ENCODE measurements around the gene IGFBP3.

IGFBP3 gene

GRCh38 chr7:45891462-45892402 lies 29.3 kb downstream of the IGFBP3 start:
- no peak for DNase-seq (ENCODE audit: low read depth)

- DNase-seq (ENCODE audit: low read depth), result no peak
Observed at GRCh38 chr7:45890902-45891461, 30.1 kb downstream of the IGFBP3 start.

GRCh38 chr7:45890125-45890901 lies 30.8 kb downstream of the IGFBP3 start:
- DNase-seq (ENCODE audit: low read depth), result no peak

GRCh38 chr7:45889367-45890067 lies 31.6 kb downstream of the IGFBP3 start:
- DNase-seq (ENCODE audit: low read depth), result no peak

- DNase-seq (ENCODE audit: low read depth), result no peak
Observed at GRCh38 chr7:45888993-45889366, 32.1 kb downstream of the IGFBP3 start.

GRCh38 chr7:45888185-45888992 lies 32.7 kb downstream of the IGFBP3 start, which contains the start of gene IGFBP1:
IGFBP1 (plus strand) TSS chr7:45888488; CDS start chr7:45888653, 165 bp downstream.
- DNase-seq (ENCODE audit: low read depth), result no peak

GRCh38 chr7:45886931-45887667 lies 34.0 kb downstream of the IGFBP3 start:
- DNase-seq (ENCODE audit: low read depth), result no peak

GRCh38 chr7:45885264-45885882 lies 35.7 kb downstream of the IGFBP3 start:
- DNase-seq (ENCODE audit: low read depth), result no peak

GRCh38 chr7:45884136-45884535 lies 36.9 kb downstream of the IGFBP3 start:
- no peak for DNase-seq (ENCODE audit: low read depth)

- no peak for DNase-seq (ENCODE audit: low read depth)
Observed at GRCh38 chr7:45882465-45882810, 38.6 kb downstream of the IGFBP3 start.

- no peak for DNase-seq (ENCODE audit: low read depth)
Observed at GRCh38 chr7:45881759-45882464, 39.2 kb downstream of the IGFBP3 start.

GRCh38 chr7:45881280-45881758 lies 39.8 kb downstream of the IGFBP3 start:
- no peak for DNase-seq (ENCODE audit: low read depth)

GRCh38 chr7:45880433-45880860 lies 40.6 kb downstream of the IGFBP3 start:
- DNase-seq (ENCODE audit: low read depth), result no peak

- DNase-seq (ENCODE audit: low read depth), result no peak
Observed at GRCh38 chr7:45878457-45879144, 42.5 kb downstream of the IGFBP3 start.

GRCh38 chr7:45876519-45876918 lies 44.6 kb downstream of the IGFBP3 start:
- DNase-seq (ENCODE audit: low read depth), result no peak

GRCh38 chr7:45874408-45875131 lies 46.5 kb downstream of the IGFBP3 start:
- no peak for DNase-seq (ENCODE audit: low read depth)

- no peak for DNase-seq (ENCODE audit: low read depth)
Observed at GRCh38 chr7:45873355-45873754, 47.7 kb downstream of the IGFBP3 start.

GRCh38 chr7:45873035-45873354 lies 48.1 kb downstream of the IGFBP3 start, which contains the start of gene CCDC201:
CCDC201 (minus strand) TSS chr7:45873082; CDS start chr7:45873007, 75 bp downstream.
- DNase-seq (ENCODE audit: low read depth), result no peak

Measured in activated T-cell treated with anti-CD3 and anti-CD28 coated beads for 24 hours (primary cell).